D341Med (cell line): ENCODE results near the gene SPON1.
"Not testable (repeated sequence)": the region's sequence is repeated elsewhere in the genome, so short reads cannot be mapped to it uniquely, and the experiment has no call there.

Experiments used
- DNase-seq: peaks from one replicate; pipeline ENCODE4 v3.0.0; 2012; ENCODE audit warnings: low spot score

The SPON1 gene

DNA sequence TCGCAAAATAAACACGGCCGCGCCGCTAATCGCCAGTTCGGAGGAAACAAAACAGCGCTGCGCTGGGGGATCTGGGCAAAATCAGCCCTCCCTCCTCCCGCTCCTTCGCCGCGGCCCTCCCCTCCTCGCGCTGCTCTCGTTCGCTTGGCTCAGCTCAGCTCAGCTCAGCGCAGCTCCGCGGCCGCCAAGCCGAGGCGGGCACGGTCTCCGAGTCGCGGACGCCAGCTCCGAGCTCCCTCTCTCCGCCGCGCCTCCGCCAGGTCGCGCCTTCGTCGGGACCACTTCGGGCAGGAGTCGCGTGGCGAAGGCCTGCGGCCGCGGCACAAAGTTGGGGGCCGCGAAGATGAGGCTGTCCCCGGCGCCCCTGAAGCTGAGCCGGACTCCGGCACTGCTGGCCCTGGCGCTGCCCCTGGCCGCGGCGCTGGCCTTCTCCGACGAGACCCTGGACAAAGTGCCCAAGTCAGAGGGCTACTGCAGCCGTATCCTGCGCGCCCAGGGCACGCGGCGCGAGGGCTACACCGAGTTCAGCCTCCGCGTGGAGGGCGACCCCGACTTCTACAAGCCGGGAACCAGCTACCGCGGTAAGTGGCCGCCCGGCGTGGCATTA is at the start of gene SPON1:
Gene SPON1, plus strand, starts transcription at position 162 of the 607 bp plus-strand sequence. Its CDS starts 182 bp downstream, at position 344.
- peak; percentile 71 for DNase-seq

DNA sequence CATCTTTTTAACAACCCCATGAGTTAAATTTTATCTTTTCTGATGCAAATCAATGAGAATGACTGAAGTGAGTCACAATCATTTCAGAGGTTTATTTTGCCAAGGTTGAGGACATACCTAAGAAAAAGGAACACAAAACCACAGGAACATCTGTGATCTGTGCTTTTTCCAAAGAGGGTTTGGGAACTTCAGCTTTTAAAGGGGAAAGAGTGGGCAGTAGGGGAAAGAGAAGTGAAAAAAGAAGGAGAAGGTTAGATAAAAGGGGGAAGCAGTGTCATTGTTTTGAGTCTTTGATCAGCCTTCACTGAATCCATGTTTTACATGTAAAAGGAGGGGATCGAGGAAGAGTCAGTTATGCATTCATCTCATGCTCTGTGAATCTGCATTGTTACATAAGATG is 45.3 kb upstream of the SPON1 start:
- DNase-seq, result no peak

DNA sequence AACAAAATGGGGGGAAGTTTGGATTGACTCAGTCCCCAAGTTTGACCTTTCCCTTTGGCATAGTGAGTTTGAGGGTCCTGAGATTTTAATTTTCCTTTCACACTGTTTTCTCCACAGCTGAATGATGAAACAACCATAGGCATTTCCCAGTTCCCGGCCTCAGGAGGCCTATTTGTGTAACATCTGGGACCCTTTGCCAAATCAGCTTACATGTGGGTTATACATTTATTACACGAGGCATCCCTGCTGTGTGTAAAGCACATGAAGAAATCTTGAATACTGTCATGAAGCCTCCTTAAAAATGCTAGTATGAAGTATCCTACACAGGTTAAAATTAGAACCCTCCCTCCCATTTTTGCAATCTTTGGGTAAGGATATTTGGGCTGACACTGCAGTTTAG is 44.6 kb upstream of the SPON1 start:
- no peak for DNase-seq

DNA sequence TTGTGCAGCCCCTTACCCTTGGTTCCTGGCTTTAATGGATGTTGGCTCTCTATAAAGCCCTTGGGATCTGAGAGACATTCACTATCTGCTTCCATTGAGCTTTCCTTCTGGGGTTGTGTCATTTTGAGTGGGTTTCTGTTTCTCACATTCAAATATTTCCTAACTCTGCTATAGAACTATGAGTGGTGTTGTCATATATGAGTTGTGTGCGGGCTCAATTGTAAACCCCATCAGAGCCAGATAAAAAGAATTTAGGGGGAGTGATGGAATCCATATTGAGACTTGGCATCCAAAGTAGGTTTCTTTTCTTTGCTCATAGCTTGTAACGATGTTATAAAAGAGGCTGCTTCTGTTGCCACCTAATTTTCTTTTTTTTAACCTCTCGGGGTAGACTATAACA is 41.8 kb upstream of the SPON1 start:
- DNase-seq, result no peak

GRCh38 chr11:13921545-13921944 is 41.0 kb upstream of the SPON1 start:
- no peak for DNase-seq

DNA sequence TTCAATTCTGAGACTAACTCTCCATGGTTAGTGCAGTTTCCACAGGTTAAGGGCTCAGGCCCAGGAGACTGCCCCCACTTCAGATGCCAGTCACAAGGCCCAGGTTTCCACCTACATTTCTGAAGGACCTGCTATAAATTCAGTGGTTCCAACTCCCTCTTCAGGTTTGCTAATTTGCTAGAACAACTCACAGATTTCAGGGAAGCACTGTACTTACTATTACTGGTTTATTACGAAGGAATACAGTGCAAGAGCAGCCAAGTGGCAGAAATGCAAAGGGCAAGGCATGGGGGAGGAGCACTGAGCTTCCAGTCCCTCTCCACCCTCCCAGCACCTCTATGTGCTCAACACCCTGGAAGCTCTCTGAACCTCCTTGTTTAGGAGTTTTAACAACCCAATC is 39.3 kb upstream of the SPON1 start:
- DNase-seq, result no peak

- no peak for DNase-seq
Measured at GRCh38 chr11:13923716-13924650, 38.5 kb upstream of the SPON1 start.

DNA sequence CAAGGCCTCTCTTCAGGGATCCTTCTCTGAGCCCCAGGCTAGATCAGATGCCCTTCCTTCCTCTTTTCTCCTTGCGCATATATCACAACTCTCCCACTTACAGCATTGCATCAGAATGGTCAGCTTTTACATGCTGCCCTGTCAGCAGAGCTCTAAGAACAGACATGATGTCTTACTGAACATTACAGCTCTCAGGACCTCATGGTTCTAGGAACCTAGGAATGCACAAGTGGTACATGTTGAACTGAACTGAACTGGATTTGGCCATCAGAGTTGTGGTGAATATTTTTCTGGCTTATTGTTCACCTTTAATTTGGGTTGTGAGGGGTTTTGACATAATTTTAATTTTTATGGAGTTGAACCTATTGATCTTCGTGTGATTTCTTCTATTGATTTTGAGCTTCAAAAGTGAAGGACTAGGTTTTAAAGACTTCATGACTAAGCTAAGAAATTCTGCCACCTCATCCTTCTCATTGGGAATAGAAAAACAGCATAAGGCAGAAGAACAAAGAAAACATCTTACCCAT is 37.7 kb upstream of the SPON1 start:
- no peak for DNase-seq

DNA sequence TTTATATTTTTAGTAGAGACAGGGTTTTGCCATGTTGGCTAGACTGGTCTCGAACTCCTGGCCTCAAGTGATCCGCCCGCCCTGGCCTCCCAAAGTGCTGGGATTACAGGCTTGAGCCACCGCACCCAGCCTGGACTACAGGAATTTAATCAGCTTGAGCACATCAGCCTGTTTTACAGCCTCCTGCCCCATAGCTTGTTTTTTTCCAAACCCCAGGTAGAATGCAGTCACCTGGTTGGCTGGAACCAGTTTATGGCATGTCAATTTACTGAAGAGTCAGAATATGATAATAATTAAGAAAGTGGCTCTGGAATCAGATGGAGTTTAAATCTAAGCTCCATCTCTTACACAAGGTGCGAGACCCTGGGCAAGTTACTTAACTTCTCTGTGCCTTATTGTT is 36.2 kb upstream of the SPON1 start:
- not testable (repeated sequence) for DNase-seq

DNA sequence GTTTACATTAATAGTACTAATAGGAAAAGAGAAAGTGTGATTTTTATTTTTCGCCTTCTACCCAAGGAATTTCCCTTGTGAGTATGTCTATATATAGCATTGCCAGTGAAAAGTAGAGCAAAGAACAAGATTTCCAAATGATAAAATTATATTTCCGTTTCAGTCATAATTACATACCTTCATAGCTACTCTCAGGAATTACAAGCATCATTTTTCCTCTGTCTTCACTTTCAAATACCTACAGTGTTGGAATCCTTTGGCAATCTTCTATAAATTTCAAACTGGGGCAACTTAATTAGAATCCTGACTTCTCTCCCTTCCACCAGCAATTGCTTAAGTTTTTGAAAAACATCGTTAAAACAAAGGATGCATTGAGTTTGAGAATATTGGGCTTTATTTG is 35.5 kb upstream of the SPON1 start:
- no peak for DNase-seq

DNA sequence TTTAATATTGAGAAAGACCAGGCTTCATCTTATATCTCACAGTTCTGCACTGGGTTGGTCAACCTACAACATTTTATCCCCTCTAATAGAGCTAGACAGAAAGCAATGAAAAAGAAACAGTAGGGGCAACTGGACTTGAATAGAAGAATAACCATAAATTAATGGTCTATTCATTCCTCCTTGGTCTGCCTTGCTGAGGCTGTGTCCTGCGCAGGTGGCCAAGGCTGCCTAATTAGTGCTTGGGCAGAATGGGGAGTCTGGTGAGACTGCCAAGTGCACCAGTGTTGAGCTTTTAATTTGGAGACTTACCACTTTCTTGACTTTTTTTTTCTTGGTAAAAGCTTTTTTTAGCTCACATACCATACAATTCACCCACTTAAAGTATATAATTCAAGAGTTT is 35.0 kb upstream of the SPON1 start:
- no peak for DNase-seq

- no peak for DNase-seq
Measured at GRCh38 chr11:13928566-13929251, 33.8 kb upstream of the SPON1 start.

DNA sequence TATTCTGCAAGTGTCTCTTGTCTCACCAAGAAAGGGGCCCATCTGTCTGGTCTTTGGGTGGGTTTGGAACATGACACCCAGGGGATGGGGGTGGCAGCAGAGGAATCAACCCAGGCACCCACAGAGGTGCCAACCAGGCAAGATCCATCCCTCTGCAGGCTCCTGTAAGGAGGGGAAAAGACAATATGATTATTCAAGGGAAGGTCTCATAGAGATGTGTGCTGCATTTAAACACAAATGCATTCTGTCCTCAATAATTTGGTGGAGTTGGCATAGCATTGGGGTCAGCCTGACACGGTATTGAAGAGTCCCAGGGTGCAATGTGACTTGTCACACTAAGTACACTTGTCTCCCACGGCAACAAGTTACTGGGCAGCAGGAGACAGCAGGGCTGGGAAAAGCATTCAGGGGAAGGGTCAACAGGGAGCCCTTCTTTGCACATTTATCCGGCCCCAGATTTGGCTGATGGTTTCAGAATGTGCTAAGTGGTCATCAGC is 33.1 kb upstream of the SPON1 start:
- DNase-seq, result no peak

GRCh38 chr11:13931356-13931755 is 31.2 kb upstream of the SPON1 start:
- no peak for DNase-seq

GRCh38 chr11:13937154-13937553 is 25.4 kb upstream of the SPON1 start:
- DNase-seq, result not testable (repeated sequence)

DNA sequence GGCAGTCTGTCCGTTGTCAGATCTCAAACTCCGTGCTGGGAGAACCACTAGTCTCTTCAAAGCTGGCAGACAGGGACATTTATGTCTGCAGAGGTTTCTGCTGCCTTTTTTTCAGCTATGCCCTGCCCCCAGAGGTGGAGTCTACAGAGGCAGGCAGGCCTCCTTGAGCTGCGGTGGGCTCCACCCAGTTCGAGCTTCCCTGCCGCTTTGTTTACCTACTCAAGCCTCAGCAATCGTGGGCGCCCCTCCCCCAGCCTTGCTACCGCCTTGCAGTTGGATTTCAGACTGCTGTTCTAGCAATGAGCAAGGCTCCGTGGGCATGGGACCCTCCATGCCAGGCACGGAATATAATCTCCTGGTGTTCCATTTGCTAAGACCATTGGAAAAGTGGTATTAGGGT is 23.7 kb upstream of the SPON1 start:
- not testable (repeated sequence) for DNase-seq

DNA sequence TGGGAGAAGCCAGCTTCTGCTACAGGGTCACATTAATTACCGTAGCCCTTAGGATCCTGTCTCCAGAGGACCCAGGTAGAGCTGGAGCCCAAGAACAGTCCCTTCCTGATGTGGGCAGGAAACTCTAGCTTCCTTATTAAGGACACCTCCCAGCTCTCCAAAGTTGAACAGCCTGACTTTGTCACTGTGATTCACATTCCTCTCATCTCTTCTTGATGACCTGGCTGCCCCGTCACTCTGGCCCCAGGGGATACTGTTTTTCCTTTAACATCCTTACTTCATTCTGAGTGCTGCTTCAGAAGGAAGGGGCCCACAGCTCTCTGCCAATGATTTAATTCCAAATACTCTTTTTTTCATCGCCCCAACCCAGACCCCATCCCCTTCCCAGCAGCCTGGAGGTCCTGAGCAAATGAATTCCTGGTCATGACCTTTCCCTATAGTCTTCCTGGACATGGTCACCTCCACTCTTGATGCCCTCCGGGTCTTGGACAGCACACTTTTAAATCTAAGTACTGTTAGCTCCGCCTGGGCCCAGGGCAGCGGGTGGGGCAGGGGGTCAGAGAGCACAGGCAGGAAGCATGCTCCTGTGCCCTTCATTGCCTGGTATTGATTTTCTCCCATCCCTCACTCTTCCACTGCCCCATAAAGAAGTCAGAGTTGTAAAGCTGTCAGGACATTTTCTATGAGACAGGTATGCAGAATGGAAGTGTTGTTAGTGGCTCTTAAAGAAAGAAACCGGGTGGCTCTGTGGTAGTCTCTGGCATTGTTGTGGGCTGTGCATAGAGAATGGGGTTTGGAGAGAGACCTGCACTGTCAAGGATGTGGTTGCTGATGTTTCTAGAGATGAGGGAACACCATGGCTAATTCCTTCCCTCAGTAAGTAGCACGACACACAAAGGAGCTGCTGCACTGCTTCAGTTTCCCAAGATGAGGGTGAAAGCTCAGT is 22.3 kb upstream of the SPON1 start:
- DNase-seq, result no peak

DNA sequence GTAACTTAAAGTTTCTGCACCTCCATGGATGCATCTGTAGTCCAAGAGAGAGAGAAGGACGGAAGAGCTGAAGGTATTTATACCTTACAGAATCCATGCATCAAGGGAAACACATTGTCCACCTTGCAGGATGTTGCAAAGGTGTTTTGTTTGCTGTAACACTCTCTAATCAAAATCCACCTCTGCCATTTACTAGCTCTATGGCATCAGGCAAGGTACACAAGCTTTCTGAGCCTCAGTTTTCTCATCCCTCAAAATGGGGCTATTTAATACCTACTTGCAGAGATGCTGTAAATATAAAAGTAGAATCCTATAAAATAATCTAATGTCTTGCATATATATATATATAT is 21.6 kb upstream of the SPON1 start:
- DNase-seq, result no peak

DNA sequence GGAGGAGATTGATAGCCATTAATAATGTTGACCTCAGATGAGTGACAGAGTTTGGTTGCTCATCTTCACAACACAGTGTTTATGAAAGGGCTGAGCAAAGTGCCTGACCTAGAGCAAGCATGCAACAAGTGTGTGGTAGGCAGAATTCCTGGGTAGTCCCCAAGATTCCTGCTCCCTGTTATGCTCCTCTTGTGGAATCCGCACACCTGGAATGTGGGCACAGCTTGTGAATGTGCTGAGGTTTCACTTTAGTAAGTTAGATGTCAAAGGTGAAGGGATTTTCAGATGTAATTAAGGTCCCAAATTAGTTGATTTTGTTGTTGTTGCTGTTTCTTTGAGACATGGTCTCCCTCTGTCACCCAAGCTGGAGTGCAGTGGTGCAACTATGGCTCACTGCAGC is 20.7 kb upstream of the SPON1 start:
- no peak for DNase-seq

GRCh38 chr11:13942378-13942777 is 20.1 kb upstream of the SPON1 start:
- no peak for DNase-seq

GRCh38 chr11:13942971-13943381 is 19.5 kb upstream of the SPON1 start:
- DNase-seq, result no peak
